HT1080 (cell line): ENCODE results near the gene LRRC70. TPM values are rescaled to one million over a fixed set of nuclear protein-coding genes. Genes with fewer than 3 reads are reported as not detected.
"Not testable (repeated sequence)": the region's sequence is repeated elsewhere in the genome, so short reads cannot be mapped to it uniquely, and the experiment has no call there.

Experiments
- DNase-seq: peaks from one replicate; pipeline ENCODE4 v3.0.0-alpha.2; 2015; ENCODE audit warnings: low read depth
- polyA plus RNA-seq, 2 experiments: library from polyadenylated mRNA; depleted of rRNA; stranded (reverse); fragments of >200 nt; gene quantifications; 2 replicates each; pipeline ENCODE4 v1.2.3, GENCODE V29; 2015
- total RNA-seq: library from RNA; depleted of rRNA; stranded (reverse); fragments of >200 nt; shearing (Covaris generic); gene quantifications from 2 replicates; pipeline ENCODE4 v1.2.3, GENCODE V29; 2014; rRNA removed

The LRRC70 gene
- 0.13 and 0.27 TPM in 2 replicates for total RNA-seq
- polyA plus RNA-seq (2015; cell fraction: cytosol; rRNA removed): 0.40 and 0.43 TPM in 2 replicates
- polyA plus RNA-seq (2015; cell fraction: nucleus; rRNA removed): 0.37 and 0.59 TPM in 2 replicates

DNA sequence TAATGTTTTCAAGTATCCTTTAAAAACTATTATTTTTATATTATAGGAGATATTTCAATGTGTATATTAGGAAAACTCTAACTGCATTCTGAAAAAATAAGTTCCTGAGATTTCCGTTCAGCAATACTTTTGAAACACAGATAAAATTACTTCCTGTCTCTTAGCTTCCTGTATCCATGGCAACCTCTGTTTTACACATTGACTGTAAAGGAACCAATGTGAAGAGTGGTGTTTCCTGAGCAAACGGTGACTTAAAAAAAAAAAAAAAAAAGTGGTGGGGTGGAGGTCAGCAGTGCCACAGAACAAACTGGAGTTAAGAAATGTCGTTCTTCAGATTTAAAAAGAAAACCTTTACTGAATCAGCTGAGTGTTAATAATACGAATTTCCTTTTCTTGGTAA is at the start of gene LRRC70:
Gene LRRC70, plus strand, starts transcription at position 280 of the 400 bp plus-strand sequence. CDS start 620 bp downstream, outside the sequence.
- DNase-seq: peak; percentile 69

DNA sequence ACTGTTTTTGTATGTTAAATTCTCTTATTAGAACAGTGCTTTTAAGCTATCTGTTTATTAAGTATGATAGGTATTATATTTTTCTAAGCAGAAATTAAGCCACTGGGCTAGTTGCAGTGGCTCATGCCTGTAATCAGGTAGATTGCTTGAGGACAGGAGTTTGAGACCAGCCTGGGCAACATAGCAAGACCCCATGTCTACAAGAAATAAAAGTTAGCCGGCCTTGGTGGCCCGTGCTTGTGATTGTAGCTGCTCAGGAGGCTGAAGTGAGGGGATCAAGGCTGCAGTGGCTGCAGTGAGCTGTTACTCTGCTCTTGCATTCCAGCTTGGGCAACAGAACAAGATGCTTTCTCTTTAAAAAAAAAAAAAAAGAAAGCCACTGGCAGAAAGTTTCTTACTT is 45.0 kb upstream of the LRRC70 start:
- no peak for DNase-seq

GRCh38 chr5:62534461-62535236 is 44.0 kb upstream of the LRRC70 start:
- DNase-seq: no peak

- no peak for DNase-seq
Measured at GRCh38 chr5:62536232-62536631, 42.4 kb upstream of the LRRC70 start.

DNA sequence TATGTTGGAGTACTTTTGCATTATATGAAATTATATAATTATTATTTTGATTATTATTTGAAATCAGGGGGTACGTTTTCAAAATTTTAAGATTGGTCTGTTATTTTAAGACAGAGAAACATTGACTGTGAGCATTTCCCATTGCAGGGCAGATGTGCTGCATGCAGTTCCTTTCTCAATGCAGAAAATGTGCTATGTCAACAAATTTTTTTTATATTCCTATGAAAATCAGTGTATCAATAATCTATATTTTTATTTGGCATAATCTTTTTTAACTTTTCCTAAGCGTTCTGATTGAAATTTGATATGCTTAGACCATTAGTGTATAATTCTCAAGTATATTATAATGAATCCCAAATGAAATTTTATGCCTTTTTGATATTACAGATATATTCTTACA is 41.8 kb upstream of the LRRC70 start:
- DNase-seq: no peak

DNA sequence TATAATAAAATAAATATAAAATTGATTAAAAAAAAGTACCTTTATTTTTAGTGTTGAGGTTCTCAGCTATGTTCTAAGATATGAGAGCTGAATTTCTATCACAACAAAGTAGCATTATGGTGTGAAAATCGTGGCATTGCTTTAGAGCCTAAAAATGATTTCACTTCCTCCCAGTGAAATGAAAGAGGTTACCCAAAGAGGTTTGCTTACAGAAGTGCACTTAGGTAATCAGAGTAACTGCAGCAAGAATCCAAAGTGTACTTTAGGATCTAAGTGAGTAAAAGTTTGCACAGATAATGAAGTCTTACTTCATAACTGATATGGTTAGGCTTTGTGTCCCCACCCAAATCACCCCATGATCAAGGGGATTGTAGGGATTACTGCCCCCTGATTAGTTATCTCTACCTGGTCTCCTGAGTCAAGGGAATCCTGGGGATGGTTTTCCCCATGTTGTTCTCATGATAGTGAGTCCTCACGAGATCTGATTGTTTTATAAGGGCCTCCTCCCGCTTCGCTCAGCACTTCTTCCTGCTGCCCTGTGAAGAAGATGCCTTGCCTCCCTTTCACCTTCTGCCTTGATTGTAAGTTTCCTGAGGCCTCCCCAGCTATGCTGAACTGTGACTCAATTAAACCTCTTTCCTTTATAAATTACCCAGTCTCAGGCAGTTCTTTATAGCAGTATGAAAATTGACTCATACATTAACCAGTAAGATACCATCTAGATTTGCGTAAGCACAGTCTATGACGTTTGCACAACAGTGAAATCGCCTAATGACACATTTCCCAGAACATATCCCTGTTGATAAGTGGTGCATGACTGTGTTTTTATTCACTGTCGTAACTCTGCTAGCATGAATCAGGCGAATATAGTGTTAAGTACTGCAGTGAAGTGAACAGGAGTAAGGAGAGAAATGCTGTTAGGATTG is 40.3 kb upstream of the LRRC70 start:
- peak; percentile 73 for DNase-seq

GRCh38 chr5:62542720-62543119 is 35.9 kb upstream of the LRRC70 start:
- no peak for DNase-seq

DNA sequence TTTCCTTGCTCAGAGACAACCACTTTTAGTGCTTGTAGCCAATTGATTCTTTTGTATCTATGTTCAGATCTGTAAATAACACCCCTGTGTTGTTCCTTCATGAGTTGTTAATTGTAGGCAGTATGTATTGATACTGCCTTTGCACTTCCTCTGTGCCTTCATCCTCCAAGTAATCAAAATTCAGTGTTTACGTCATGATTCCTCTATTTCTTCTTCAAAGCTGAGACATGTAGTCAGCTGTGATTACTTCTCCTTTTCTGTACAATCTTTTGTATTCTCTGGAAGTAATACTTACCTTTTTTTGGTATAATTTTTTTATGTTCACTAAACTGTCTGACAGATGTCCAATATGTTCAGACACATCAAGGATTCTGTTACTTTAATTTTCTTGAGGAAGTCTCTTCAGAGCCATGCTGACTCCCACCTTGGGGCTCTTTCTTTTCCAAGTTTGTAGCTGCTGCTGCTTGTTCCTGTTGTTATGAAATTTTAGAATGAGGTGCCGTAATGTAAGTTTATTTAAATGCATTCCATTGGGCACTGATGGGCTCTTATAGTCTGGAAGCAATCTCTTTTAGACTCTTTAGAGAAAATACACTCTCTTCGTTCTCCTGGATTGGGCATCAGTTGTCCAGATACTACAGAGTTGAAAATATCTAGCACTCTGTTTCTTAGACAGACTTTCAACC is 30.5 kb upstream of the LRRC70 start:
- DNase-seq: no peak

GRCh38 chr5:62550103-62550502 is 28.5 kb upstream of the LRRC70 start:
- DNase-seq: no peak

GRCh38 chr5:62555930-62556329 is 22.7 kb upstream of the LRRC70 start:
- no peak for DNase-seq

DNA sequence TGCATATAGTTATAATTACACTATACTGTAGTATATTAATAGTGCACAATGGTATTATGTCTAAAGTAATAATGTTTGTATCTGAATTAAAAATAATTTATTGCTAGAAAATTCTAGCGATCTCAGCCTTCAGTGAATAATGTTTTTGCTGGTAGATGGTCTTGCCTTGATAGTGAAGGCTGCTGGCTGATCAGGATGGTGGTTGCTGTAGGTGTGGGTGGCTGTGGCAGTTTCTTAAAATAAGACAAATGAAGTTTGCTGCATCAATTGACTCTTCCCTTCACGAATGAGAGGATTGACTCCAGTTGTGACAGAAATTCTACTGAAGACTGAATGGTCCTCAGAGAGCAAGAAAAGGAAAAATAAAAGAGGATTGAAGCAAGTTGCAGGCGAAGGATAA is 19.7 kb upstream of the LRRC70 start:
- DNase-seq: no peak

DNA sequence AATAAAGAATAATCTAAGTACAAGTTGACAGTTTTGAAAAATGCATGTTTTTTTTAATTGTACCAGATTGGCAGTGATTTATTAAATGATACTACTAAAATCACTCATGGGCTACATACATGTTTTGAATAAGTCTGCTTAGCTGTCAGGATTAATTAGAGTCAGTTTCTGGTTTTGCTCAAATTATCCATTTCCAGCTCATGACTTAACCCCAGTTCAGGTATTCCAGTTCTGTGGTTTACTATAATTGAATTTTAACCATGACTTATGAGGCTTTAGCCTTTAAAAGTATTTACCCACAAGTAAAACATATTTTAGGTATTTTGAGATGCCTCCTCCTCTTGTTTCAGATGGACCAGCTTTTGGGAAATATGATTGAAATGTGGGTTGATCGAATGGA is 17.8 kb upstream of the LRRC70 start:
- DNase-seq: no peak

DNA sequence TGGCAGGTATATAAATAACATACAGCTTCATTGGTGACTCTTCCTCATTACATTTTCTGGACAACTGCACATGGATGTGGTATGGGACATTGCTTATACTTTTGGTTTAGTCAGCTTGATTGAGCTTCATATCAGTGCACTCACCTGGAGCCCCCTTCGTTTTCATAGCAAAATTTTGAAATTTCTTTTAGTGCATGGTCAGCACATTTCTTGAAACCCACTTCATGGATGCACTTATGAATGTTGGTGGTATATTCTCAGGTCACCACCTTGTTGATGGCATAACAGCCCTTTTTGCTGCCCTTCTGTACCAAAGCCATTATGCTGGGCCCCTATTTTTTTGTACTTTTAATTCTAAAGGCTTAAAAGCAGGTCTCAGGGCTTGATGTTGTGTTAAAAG is 16.7 kb upstream of the LRRC70 start:
- no peak for DNase-seq

GRCh38 chr5:62562867-62563266 is 15.8 kb upstream of the LRRC70 start:
- no peak for DNase-seq

DNA sequence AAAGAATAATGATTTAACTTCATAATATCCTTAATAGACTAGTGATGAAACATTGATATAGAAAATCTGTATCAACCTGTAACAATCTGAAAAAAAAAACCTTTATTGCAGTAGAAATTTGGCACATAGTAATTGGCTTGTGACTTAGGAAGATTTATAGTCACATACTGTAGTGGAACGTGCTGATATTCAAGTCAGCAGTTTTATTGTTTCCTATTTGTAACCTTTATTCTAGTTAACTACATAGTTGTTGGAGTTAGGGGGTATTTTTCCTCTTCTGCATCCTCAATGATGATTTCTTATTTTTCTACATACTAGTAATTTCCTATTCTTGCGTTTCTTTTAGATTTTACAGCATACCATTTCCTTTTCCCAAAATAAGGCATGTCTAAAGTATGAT is 14.5 kb upstream of the LRRC70 start:
- no peak for DNase-seq

GRCh38 chr5:62565740-62566139 is 12.9 kb upstream of the LRRC70 start:
- DNase-seq: not testable (repeated sequence)

DNA sequence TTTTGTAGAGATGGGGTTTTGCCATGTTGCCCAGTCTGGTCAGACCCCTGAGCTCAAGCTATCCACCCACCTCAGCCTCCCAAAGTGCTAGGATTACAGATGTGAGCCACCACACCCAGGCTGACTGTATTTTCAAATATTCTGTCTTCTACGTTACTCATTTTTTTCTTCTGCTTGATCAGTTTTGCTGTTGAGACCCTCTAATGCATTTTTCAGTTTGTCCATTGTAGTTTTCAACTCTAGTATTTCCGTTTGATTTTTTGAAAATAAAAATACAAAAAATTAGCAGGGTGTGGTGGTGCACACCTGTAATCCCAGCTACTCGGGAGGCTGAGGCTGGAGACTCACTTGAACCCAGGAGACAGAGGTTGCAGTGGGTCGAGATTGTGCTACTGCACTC is 10.5 kb upstream of the LRRC70 start:
- DNase-seq: no peak

- DNase-seq: no peak
Measured at GRCh38 chr5:62568800-62569432, 9.7 kb upstream of the LRRC70 start.

DNA sequence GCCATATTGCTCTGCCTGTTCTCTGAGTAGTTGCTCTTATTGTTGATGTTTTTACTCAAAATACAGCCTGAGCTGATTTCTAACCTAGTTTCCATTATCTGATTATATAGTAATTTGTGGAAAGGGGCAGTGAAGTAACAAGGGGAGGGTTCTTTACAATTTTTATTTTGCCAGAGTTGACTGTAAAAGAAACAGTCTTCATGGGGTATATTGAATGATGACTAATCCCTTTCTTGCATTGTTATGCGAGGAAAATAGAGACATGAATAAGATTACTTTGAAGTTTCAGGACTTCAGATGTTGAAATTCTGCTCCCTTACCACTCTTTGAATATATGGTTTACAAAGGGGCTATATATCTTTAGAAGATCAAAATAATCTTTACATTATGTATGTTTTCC is 9.1 kb upstream of the LRRC70 start:
- no peak for DNase-seq

GRCh38 chr5:62572918-62573514 is 5.6 kb upstream of the LRRC70 start:
- DNase-seq: no peak

DNA sequence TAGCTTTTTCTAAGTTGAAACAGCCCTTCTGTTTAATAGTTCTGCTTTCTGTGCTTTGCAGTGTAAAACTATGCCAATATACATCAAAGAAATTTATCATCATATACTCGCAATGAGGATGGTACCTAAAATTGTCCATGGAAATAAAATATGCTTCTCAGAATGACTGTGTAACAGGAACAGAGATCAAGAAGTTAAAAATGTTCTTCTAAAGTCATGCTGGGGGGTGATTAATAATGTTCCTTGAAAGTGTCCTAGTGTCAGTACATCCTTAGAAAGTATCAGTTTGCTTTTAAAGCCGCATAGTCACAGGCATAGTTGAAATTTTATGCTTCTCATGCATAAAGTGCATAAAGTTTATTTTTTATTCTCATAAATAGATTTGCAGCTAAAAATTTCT is 4.0 kb upstream of the LRRC70 start:
- DNase-seq: no peak
